Cardiac muscle cell (in vitro differentiated cells and primary cell): ENCODE measurements around the gene BLOC1S3. TPM values are rescaled to one million over a fixed set of nuclear protein-coding genes. Genes with fewer than 3 reads are reported as not detected.

Experiments
- DNase-seq, 2 donors: peaks; one replicate each; pipeline versions ENCODE4 v3.0.0 to v3.0.0-alpha.2; 2010 to 2017; ENCODE audit warnings: low read depth in 1 of 2, low spot score in 1 of 2
- H3K27ac ChIP-seq: fragments of 200-600 bp; sonication (generic); 2 replicates; pipeline ENCODE4 v1.5.1; 2016
- H3K27me3 ChIP-seq: fragments of 200-600 bp; sonication (generic); 2 replicates; pipeline ENCODE4 v1.6.0; 2016; ENCODE audit warnings: control low read depth
- H3K36me3 ChIP-seq: fragments of 200-600 bp; sonication (generic); 2 replicates; pipeline ENCODE4 v1.5.1; 2016; ENCODE audit warnings: control low read depth
- H3K4me1 ChIP-seq: fragments of 200-600 bp; sonication (generic); 2 replicates; pipeline ENCODE4 v1.8.1; 2017; ENCODE audit warnings: low read depth, mild to moderate bottlenecking, mixed run types
- H3K4me3 ChIP-seq: fragments of 200-600 bp; sonication (generic); 2 replicates; pipeline ENCODE4 v1.5.1; 2016; ENCODE audit warnings: mild to moderate bottlenecking
- H3K9me3 ChIP-seq: fragments of 200-600 bp; sonication (generic); 2 replicates; pipeline ENCODE4 v1.5.1; 2017; ENCODE audit warnings: low read depth, mild to moderate bottlenecking, control low read depth
- polyA plus RNA-seq: library from polyadenylated mRNA; unstranded; fragments of >200 nt; fragmentation: Nextera tagmentation; extraction: Ambion mirVana; gene quantifications from 2 replicates; pipeline ENCODE4 v1.2.1, GENCODE V29; 2016
- total RNA-seq: library from RNA; depleted of rRNA; stranded (reverse); fragments of >200 nt; gene quantifications from 2 replicates; pipeline ENCODE4 v1.2.3, GENCODE V29; 2016
- TF ChIP-seq, protein P1 (sequence below): IDR thresholded peaks from 2 replicates; pipeline ENCODE4 v1.5.1; 2012; ENCODE audit warnings: low read depth, mild to moderate bottlenecking, low read length

Gene BLOC1S3
- total and polyA plus RNA-seq, 2 experiments from 2014 or later: 6.5 to 8.2 TPM

DNA sequence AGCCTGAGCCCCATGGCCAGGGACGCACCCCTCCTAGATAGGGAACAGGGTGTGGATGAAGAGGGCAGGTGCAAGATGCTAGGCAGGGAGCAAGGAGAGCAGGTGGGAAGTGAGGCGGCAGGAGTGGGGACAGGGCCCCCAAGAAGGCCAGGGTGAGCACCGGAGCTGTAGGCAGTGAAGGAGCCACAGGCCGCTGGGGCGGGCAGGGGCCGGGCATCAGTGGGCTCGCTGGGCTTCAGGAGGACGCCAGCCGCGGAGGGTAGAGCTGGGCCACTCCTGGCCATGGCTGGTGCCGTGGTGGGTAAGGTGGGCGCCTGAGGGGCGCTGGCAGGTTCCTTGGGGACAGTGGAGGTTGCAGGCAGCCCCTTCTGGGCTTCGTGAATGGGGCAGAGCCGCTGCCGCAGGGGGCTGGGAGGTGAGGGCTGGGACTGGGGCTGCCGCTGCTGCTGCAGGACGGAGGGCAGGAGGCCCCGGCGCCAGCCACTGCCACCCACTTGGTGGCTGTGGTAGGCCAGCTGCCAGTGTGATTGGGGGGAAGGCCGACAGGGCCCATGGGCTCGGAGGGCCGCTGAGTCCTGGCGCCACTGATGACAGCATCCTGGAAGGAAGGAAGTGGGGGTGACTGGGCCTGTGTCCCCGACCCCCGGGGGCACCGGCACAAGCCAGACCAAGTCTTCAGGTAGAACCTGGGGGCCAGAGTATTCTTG lies 19.9 kb upstream of the BLOC1S3 start:
- no peaks in the 10 kb centered on the region for H3K4me1 ChIP-seq
- TF ChIP-seq, protein P1, sequence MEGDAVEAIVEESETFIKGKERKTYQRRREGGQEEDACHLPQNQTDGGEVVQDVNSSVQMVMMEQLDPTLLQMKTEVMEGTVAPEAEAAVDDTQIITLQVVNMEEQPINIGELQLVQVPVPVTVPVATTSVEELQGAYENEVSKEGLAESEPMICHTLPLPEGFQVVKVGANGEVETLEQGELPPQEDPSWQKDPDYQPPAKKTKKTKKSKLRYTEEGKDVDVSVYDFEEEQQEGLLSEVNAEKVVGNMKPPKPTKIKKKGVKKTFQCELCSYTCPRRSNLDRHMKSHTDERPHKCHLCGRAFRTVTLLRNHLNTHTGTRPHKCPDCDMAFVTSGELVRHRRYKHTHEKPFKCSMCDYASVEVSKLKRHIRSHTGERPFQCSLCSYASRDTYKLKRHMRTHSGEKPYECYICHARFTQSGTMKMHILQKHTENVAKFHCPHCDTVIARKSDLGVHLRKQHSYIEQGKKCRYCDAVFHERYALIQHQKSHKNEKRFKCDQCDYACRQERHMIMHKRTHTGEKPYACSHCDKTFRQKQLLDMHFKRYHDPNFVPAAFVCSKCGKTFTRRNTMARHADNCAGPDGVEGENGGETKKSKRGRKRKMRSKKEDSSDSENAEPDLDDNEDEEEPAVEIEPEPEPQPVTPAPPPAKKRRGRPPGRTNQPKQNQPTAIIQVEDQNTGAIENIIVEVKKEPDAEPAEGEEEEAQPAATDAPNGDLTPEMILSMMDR: no peak
- H3K36me3 ChIP-seq: no peaks in the 10 kb centered on the region
- DNase-seq: no peak
- no peaks in the 10 kb centered on the region for H3K9me3 ChIP-seq
- H3K4me3 ChIP-seq: no peak overlapping the region
- H3K27me3 ChIP-seq: peaks cover 9% of the 10 kb centered on the region
- H3K27ac ChIP-seq: no peak overlapping the region

DNA sequence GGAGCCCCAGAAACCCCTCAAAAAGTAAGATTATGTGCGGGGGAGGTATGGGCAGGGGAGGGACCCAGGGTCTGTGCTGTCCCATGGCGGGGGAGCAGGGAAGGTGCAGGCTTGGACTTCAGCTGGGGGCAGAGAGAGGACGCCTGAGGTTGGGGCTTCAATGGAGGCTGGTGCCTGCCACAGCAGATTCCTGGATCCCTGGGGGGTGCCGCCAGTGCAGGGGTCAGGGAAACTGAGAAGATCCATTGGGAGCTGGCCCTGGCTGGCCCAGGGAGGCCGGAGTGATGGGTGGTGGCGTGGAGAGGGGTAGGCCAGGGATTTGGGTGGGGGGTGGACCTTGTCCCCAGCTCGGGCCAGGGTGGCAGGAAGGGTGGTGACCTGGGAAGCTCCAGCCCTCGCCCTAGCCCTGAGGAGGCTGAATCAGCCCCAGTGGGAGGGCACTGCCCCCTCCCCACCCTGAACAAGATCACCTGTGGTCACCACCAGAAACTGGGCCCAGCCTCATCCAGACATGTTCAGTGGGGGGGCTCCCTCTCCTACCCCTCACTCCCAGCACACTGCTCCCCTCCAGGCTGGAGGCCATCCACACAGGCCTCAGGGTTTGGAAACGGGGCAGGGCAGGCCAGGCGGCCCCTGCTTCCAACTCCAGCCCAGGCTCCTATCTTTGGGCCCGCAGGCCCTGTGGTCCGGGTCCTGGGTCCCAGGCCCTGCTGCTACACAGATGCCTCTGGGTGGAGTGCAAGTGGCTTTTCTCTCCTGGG lies 19.2 kb upstream of the BLOC1S3 start:
- TF ChIP-seq, protein P1: no peak
- Histone ChIP-seq H3K4me1 (no peaks in the 10 kb centered on the region), H3K27ac (no peak overlapping the region), H3K4me3 (no peak overlapping the region), H3K27me3 (peaks cover 1% of the 10 kb centered on the region), H3K36me3 (no peaks in the 10 kb centered on the region), H3K9me3 (no peaks in the 10 kb centered on the region)
- no peak for DNase-seq

DNA sequence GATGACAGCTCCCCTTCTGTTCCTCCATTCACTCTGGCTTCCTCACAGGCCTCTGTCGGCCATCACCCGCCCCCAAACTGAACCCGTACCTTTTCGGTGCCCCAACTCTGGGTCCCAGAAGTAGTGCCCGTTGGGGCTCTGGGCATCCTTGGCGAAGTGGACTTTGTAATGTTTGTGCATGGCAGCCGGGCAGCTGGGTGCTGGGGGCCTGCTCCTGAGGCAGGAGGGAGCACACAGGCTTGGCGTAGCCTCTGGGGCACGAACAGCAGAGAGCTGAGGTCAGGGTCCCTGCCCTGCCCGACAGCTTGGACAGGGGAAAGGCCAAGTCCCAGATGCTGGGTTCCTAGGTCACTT lies 18.6 kb upstream of the BLOC1S3 start:
- H3K27ac ChIP-seq: no peak overlapping the region

DNA sequence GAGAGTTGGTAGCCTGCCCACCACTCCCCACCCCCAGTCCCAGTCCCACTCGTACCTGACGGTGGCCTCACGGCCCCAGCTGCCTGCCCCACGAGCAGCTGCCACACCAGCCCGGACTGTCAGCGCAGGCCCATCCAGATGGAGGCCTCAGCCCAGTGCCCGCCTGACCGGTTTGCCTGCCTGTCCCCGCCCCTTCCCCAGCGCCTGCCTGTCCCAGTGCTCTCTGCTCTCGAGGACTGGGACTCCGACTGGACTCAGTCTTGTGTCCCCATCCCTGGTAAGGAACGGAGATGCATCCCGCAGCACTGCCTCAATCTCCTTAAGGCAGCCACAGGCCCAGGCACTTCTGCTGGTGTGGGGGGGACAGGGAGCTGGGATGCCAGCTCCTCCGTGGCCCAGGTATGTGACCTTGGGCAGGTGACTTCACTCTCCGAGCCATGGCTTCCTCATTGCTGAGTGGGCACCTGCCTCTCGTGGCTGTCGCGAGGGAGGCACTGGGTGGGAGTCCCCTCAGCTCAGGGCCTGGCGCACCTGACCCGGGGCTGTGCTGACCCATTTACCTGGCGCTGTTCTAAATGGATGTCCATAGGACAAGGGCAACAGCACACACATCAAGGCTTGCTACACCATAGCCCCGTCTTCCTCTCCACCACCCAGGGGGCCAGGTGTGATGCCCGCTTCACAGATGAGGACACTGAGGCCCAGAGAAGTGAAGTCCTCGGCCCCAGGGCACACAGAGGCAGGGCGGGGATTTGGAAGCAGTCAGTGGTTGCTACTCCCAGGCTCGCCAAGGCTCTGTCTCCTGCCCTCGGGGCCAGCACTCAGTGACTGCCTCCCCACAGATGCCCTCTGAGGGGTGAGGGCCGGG lies 17.5 kb upstream of the BLOC1S3 start, which contains the start of gene NKPD1:
TSS of gene NKPD1 (minus strand) at position 113 of the 868 bp plus-strand sequence. CDS start 832 bp downstream, outside the sequence.
- no peaks in the 10 kb centered on the region for H3K27me3 ChIP-seq
- H3K36me3 ChIP-seq: no peaks in the 10 kb centered on the region
- no peaks in the 10 kb centered on the region for H3K4me1 ChIP-seq
- H3K27ac ChIP-seq: no peak within 1 kb of the TSS
- TF ChIP-seq, protein P1: no peak
- no peak within 1 kb of the TSS for H3K4me3 ChIP-seq
- H3K9me3 ChIP-seq: no peaks in the 10 kb centered on the region
- no peak for DNase-seq

More for the DNA sequence above, 18.6 kb upstream of the BLOC1S3 start:
- H3K4me3 ChIP-seq: no peak overlapping the region
- DNase-seq: no peak
- no peaks in the 10 kb centered on the region for H3K9me3 ChIP-seq
- no peaks in the 10 kb centered on the region for H3K4me1 ChIP-seq
- H3K27me3 ChIP-seq: no peaks in the 10 kb centered on the region
- H3K36me3 ChIP-seq: no peaks in the 10 kb centered on the region
- TF ChIP-seq, protein P1: no peak

DNA sequence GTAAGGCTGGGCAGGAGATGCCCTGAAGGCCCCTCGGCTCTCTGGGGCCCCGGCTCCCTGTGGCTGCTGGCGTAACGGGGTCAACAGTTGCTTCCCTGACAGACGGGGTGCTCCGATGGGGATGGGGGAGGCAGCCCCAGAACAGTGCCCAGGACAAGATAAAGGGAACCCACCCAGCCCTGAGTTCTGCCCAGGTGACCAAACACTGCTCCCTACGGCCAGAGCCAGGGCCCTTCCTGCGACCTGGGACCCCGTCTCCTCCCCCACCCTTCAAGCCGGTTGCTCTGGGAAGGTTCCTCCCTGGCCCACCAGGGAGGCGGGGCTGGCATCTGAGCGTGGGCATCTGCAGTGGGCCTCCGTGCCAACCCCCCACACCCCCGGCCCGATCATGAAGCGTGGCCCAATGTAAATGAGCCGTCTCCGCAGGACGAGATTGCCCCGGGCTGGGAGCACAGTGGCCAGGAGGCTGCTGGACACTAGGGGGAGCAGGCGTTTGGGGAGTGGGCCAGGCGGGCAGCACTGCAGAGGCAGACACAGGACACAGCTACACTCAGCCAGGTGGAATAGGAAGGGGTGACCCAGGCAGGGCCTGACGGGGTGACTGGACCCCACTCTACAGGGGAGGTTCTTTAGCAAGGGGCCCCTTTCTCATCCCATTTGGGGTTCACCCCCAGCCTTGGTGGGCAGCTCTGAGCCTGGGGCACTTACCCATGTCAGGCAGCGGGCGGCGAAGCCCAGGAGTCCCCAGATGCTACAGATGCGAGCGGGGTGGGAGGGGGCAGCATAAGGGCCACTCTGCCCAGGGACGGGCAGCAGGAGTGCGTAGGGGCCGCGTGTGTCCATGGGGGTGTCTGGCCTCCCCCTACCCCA lies 16.6 kb upstream of the BLOC1S3 start:
- Histone ChIP-seq H3K4me3 (no peak overlapping the region), H3K27ac (no peak overlapping the region), H3K27me3 (no peaks in the 10 kb centered on the region), H3K4me1 (no peaks in the 10 kb centered on the region), H3K9me3 (no peaks in the 10 kb centered on the region), H3K36me3 (no peaks in the 10 kb centered on the region)
- peak; percentile 56 to 80 for DNase-seq
- TF ChIP-seq, protein P1: peak; percentile 74
